T-helper 9 cell (primary cell): ENCODE measurements around the gene TRNAU1AP.
"Not testable (repeated sequence)": the region's sequence is repeated elsewhere in the genome, so short reads cannot be mapped to it uniquely, and the experiment has no call there.

Source experiments
- DNase-seq: peaks from one replicate; pipeline ENCODE4 v3.0.0-alpha.2; 2020

Gene TRNAU1AP

GRCh38 chr1:28578696-28579218, 25.9 kb downstream of the TRNAU1AP start:
- DNase-seq, result no peak

GRCh38 chr1:28579401-28579800, 26.5 kb downstream of the TRNAU1AP start:
- DNase-seq, result no peak

GRCh38 chr1:28580722-28581530, 28.0 kb downstream of the TRNAU1AP start:
- peak; percentile 43 for DNase-seq

GRCh38 chr1:28581531-28582247, 28.8 kb downstream of the TRNAU1AP start:
- DNase-seq, result peak; percentile 90

- DNase-seq, result no peak
Measured at GRCh38 chr1:28582248-28582615, 29.3 kb downstream of the TRNAU1AP start.

GRCh38 chr1:28586585-28587391, 33.9 kb downstream of the TRNAU1AP start:
- not testable (repeated sequence) for DNase-seq

- peak; percentile 10 for DNase-seq
Measured at GRCh38 chr1:28591708-28592320, 38.9 kb downstream of the TRNAU1AP start, which contains the start of gene RAB42. TSS of gene RAB42 (plus strand) at chr1:28592265. CDS start at chr1:28592512, 247 bp downstream.

- peak; percentile 8 for DNase-seq
Measured at GRCh38 chr1:28592321-28593071, 39.6 kb downstream of the TRNAU1AP start.

GRCh38 chr1:28593988-28594356, 41.1 kb downstream of the TRNAU1AP start:
- not testable (repeated sequence) for DNase-seq

- DNase-seq, result not testable (repeated sequence)
Measured at GRCh38 chr1:28594686-28595411, 42.0 kb downstream of the TRNAU1AP start.

GRCh38 chr1:28595412-28596191, 42.7 kb downstream of the TRNAU1AP start:
- no peak for DNase-seq

- not testable (repeated sequence) for DNase-seq
Measured at GRCh38 chr1:28596276-28596675, 43.4 kb downstream of the TRNAU1AP start.

GRCh38 chr1:28601696-28602095, 48.8 kb downstream of the TRNAU1AP start:
- no peak for DNase-seq

- DNase-seq, result peak; percentile 8
Measured at GRCh38 chr1:28602536-28603439, 49.9 kb downstream of the TRNAU1AP start.

GRCh38 chr1:28604411-28604810, 51.5 kb downstream of the TRNAU1AP start:
- DNase-seq, result no peak

GRCh38 chr1:28604962-28605361, 52.1 kb downstream of the TRNAU1AP start:
- DNase-seq, result no peak

- DNase-seq, result no peak
Measured at GRCh38 chr1:28606771-28607170, 53.9 kb downstream of the TRNAU1AP start.

- DNase-seq, result no peak
Measured at GRCh38 chr1:28613175-28613574, 60.3 kb downstream of the TRNAU1AP start.
